GM12878 (cell line): ENCODE results near the gene LST1. TPM values are rescaled to one million over a fixed set of nuclear protein-coding genes. Genes with fewer than 3 reads are reported as not detected.

Experiments used
- ATF7 ChIP-seq: fragments of 450-650 bp; IDR thresholded peaks from 2 replicates; pipeline ENCODE4 v1.6.1; 2016; ENCODE audit warnings: low read depth, mild to moderate bottlenecking
- EED ChIP-seq: sonication (generic); IDR thresholded peaks from 2 replicates; pipeline ENCODE4 v1.6.1; 2016; ENCODE audit warnings: antibody characterized with exemption, low read depth
- HDGF ChIP-seq: fragments of 450-650 bp; IDR thresholded peaks from 2 replicates; pipeline ENCODE4 v1.6.1; 2016; ENCODE audit warnings: antibody characterized with exemption
- KDM1A ChIP-seq: fragments of 200-600 bp; sonication (generic); IDR thresholded peaks from 2 replicates; pipeline ENCODE4 v1.6.1; 2016; ENCODE audit warnings: borderline replicate concordance
- MTA2 ChIP-seq: fragments of 450-650 bp; IDR thresholded peaks from 2 replicates; pipeline ENCODE4 v1.6.1; 2016; ENCODE audit warnings: low read depth, mild to moderate bottlenecking, moderate library complexity
- MTA3 ChIP-seq: IDR thresholded peaks from 2 replicates; pipeline ENCODE4 v1.6.1; 2012; ENCODE audit warnings: low read length, inconsistent platforms, borderline replicate concordance
- NFIC ChIP-seq: IDR thresholded peaks from 2 replicates; pipeline ENCODE4 v1.6.1; 2012; ENCODE audit warnings: low read depth, mild to moderate bottlenecking, inconsistent platforms, low read length, moderate library complexity
- SPI1 ChIP-seq: IDR thresholded peaks from 2 replicates; pipeline ENCODE4 v1.6.1; 2011; ENCODE audit warnings: low read depth, mild to moderate bottlenecking, low read length, moderate library complexity, borderline replicate concordance; ENCODE audit not compliant: insufficient read depth
- YBX1 ChIP-seq: fragments of 450-650 bp; IDR thresholded peaks from 2 replicates; pipeline ENCODE4 v1.6.1; 2016; ENCODE audit warnings: antibody characterized with exemption
- polyA plus RNA-seq, 11 experiments: library from polyadenylated mRNA; depleted of rRNA in 4 of 11; unstranded in 6 of 11; stranded (reverse) in 5 of 11; fragments of >200 nt; fragmentation: Nextera tagmentation in 4 of 11; fragmentation: Illumina TruSeq in 1 of 11; extraction: Ambion mirVana in 4 of 11; extraction: Trizol in 1 of 11; gene quantifications; 1 replicate in 1 of 11; 2 replicates in 10 of 11; pipeline versions ENCODE4 v1.2.1 to v1.2.3, GENCODE V29; 2011 to 2016; ENCODE audit warnings: inconsistent platforms in 2 of 11, missing spikeins in 2 of 11, low read depth in 1 of 11
- total RNA-seq, 4 experiments: library from RNA; depleted of rRNA in 3 of 4; stranded (reverse); fragments of >200 nt in 3 of 4; fragmentation: Illumina TruSeq in 1 of 4; extraction: Trizol in 1 of 4; gene quantifications; 2 replicates each; pipeline versions ENCODE4 v1.2.1 to v1.2.3, GENCODE V29; 2013 to 2021
- TF ChIP-seq, protein P1 (sequence below): fragments of 450-650 bp; IDR thresholded peaks from 2 replicates; pipeline ENCODE4 v1.6.1; 2016; ENCODE audit warnings: mild to moderate bottlenecking
- TF ChIP-seq, protein P2 (sequence below): fragments of 450-650 bp; IDR thresholded peaks from 2 replicates; pipeline ENCODE4 v1.6.1; 2017; ENCODE audit warnings: low read depth, mild to moderate bottlenecking, moderate library complexity

Gene LST1
- total and polyA plus RNA-seq, 10 of the 15 experiments (the other 5 are each of a cell fraction or from before 2014, with no cell fraction given), result 4.1 to 35.5 (median 16.4) TPM

DNA sequence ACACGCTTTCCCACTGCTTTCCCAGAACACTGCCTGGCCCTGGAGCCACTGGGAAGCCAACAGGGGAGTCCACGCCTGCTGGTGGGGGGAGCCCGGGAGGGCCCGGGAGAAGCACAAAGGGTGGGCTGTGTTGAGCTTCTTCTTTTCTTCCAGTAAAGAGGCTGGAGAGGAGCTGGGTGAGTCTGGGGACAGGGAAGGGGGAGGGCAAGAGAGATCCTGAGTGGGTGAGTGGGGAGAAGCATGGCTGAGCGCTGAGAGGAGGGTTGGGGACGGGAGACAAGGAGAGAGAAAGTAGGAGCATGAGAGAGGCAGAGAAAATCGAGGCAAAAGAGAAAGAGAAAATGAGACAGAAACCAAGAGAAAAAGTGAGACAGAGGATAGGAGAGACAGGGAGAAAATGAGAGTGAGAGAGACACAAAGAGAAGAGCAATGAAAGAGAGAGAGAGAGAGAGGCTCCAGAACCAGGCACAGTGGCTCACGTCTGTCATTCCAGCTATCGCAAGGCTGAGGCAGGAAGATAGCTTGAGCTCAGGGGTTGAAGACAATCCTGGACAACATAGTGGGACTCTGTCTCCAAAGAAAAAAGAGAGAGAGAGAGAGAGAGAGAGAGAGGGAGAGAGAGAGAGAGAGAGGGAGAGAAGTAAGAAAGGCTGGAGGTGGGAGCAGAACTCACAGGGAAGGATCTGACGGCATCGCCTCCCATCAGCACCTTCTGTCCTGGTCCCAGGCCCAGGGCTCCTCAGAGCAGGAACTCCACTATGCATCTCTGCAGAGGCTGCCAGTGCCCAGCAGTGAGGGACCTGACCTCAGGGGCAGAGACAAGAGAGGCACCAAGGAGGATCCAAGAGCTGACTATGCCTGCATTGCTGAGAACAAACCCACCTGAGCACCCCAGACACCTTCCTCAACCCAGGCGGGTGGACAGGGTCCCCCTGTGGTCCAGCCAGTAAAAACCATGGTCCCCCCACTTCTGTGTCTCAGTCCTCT, 2.0 kb downstream of the LST1 start (continued):
- peak; percentile 65 for TF ChIP-seq EED
- peak; percentile 90 for TF ChIP-seq HDGF
- no peak for TF ChIP-seq MTA3
- no peak for TF ChIP-seq KDM1A
- TF ChIP-seq ATF7, result peak; percentile 21; the same call in 1 of the 2 replicates
- TF ChIP-seq YBX1, result 0 out of 2 replicates have a peak, but pooled peaks have one; percentile 18
- TF ChIP-seq SPI1, result no peak
- TF ChIP-seq, protein P1, sequence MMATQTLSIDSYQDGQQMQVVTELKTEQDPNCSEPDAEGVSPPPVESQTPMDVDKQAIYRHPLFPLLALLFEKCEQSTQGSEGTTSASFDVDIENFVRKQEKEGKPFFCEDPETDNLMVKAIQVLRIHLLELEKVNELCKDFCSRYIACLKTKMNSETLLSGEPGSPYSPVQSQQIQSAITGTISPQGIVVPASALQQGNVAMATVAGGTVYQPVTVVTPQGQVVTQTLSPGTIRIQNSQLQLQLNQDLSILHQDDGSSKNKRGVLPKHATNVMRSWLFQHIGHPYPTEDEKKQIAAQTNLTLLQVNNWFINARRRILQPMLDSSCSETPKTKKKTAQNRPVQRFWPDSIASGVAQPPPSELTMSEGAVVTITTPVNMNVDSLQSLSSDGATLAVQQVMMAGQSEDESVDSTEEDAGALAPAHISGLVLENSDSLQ, result peak; percentile 31
- TF ChIP-seq NFIC, result no peak
- peak; percentile 42 for TF ChIP-seq MTA2
- TF ChIP-seq, protein P2, sequence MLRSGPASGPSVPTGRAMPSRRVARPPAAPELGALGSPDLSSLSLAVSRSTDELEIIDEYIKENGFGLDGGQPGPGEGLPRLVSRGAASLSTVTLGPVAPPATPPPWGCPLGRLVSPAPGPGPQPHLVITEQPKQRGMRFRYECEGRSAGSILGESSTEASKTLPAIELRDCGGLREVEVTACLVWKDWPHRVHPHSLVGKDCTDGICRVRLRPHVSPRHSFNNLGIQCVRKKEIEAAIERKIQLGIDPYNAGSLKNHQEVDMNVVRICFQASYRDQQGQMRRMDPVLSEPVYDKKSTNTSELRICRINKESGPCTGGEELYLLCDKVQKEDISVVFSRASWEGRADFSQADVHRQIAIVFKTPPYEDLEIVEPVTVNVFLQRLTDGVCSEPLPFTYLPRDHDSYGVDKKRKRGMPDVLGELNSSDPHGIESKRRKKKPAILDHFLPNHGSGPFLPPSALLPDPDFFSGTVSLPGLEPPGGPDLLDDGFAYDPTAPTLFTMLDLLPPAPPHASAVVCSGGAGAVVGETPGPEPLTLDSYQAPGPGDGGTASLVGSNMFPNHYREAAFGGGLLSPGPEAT, result 0 out of 2 replicates have a peak, but pooled peaks have one; percentile 11
